GM21423 (cell line): Measurements from ENCODE around the gene RP9.
A peak's percentile ranks its signal among the peaks of the same experiment; 100 is the strongest.

Experiments
- ATAC-seq: cut with Tn5 transposase; IDR thresholded peaks from one replicate; pipeline ENCODE4 v1.9.1; 2021; ENCODE audit warnings: mild to moderate bottlenecking, moderate library complexity; ENCODE audit not compliant: unreplicated experiment

RP9 gene

GRCh38 chr7:33066771-33067170, 42.4 kb downstream of the RP9 start:
- ATAC-seq = no peak

DNA sequence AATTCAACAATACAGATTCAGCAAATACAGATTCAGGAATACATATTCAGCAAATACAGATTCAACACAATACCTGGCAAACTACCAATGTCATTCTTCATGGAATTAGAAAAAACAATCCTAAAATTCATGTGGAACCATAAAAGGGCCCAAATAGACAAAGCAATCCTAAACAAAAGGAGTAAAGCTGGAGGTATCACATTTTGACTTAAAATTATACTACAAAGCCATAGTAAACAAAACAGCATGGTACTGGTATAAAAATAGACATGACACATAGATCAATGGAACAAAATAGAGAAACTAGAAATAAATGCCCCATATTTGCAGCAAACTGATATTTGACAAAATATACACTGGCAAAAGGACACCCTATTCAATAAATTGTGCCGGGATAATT, 43.2 kb downstream of the RP9 start:
- ATAC-seq = no peak

DNA sequence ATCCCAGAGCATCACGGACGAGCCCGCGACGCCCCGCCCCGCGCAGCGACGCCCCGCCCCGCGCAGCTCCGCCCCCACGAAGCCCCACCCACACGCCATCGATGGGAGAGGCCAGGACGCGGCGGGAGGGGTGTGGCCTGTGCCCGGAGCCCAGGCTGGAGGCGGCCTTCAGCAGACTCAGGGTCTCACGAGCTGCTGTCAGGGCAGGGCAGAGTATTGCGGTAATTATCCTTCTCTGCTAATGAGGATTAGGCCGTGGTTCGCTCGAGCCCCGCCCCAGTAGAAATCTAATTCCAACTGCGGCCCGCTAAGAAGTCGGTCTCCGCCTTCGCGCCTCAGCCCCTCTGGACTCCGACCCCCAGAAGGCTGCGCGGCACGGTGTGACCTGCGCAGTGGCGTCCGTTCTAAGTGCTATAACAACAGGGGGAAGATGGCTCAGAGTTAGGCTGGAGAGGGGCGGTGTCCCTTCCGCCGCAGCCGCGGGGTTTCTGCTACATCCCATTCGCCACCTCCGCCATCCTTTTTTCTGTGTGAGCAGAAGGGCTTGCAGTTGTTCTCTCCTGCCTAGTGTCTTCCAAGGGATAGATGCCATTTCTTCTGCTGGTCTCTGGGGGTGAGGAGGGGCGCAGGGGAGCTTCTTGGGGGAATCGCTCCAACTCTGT, 46.3 kb downstream of the RP9 start:
- ATAC-seq = peak; percentile 95

- ATAC-seq = no peak
Observed at GRCh38 chr7:33062023-33062781, 47.0 kb downstream of the RP9 start, which contains the start of gene NT5C3A. Gene NT5C3A, minus strand, starts transcription at chr7:33062776. Its CDS starts 71 bp downstream, at chr7:33062705.

GRCh38 chr7:33061282-33061937, 47.8 kb downstream of the RP9 start:
- no peak for ATAC-seq

GRCh38 chr7:33059635-33060034, 49.6 kb downstream of the RP9 start:
- ATAC-seq = no peak

- no peak for ATAC-seq
Observed at GRCh38 chr7:33055158-33055557, 54.0 kb downstream of the RP9 start.

DNA sequence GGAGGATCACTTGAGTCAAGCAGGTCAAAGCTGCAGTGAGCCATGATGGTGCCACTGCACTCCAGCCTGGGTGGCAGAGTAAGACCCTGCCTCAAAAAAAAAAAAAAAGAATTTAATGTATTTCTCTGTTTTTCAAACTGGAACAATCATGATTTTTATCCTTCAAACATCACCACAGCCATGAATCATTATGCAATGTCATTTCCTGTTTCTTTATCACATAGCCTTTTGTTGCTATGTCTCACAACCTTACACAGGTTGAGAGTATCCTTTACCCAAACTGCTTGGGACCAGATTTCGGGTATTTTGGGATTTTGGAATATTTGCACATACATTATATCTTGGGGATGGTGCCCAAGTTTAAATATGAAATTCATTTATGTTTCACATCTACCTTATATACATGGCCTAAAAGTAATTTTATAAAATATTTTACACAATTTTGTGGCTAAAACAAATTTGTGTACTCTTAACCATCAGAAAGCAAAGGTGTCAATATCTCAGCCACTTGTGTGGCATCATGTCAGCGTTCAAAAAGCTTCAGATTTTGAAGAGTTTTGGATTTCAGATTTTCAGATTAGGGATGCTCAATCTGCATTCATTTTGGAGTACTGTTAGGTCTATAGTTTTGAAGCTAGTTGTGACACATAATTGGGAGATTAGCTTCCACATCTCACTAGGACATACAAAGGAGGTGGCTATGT, 54.8 kb downstream of the RP9 start:
- no peak for ATAC-seq

DNA sequence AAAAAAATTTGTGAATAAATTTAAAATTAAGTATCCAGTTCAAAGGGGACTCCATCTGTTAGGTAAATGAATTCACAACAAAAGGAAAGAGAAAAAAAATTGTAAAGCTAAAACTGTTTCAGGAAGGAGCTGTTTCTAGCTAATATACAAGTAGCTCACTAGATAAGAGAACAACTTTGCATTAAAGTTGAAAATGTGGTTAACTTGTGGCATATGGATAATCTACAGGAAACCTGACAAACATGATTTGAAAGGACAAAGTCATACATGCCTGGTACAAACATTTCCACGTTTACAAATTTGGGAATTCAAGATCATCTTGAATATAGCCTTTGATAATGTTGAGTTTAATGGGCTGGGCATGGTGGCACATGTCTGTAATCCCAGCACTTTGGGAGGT, 55.5 kb downstream of the RP9 start:
- ATAC-seq = no peak

- peak; percentile 52 for ATAC-seq
Observed at GRCh38 chr7:33050535-33051318, 58.5 kb downstream of the RP9 start.

DNA sequence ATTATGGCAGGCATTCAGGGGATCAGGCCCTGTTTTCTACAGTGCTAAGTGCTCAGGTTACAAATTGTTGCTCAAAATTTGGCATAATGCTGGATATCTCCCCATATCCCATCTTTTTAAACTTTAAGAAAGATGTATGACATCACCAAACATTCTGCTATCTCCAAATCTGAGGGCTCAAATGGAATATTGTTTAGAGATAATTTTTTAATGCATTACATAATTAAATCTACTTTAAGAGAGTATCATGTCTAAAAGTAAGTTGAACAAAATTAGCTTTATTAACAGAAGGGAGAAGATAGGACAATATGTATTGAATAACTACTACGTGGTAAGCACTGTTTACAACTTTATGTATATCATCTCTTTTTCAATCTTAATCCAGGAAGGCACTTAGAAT, 60.5 kb downstream of the RP9 start:
- ATAC-seq = no peak

DNA sequence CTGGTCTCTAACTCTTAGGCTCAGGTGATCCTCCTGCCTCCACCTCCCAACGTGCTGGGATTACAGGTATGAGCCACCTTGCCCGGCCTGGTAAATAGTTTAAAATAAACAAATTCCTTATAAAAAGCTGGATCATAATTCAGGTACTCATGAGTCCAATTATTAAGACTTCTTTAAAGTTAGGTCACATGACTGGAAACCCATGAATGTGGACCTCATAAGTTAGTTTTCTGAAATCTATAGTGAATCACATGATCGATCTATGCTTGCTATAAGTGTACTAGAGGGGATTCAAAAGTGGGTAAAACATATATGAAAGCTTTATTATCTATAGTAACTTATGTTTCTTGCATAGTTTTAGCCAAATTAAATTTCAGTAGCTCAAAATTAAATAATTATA, 60.9 kb downstream of the RP9 start:
- no peak for ATAC-seq

- ATAC-seq = no peak
Observed at GRCh38 chr7:33044986-33045385, 64.2 kb downstream of the RP9 start.
